ENCODE results near the gene DYNC1I1. TPM values are rescaled to one million over a fixed set of nuclear protein-coding genes. Genes with fewer than 3 reads are reported as not detected.

DYNC1I1 gene
- total RNA-seq, 1 donor = 0.54 TPM

DNA sequence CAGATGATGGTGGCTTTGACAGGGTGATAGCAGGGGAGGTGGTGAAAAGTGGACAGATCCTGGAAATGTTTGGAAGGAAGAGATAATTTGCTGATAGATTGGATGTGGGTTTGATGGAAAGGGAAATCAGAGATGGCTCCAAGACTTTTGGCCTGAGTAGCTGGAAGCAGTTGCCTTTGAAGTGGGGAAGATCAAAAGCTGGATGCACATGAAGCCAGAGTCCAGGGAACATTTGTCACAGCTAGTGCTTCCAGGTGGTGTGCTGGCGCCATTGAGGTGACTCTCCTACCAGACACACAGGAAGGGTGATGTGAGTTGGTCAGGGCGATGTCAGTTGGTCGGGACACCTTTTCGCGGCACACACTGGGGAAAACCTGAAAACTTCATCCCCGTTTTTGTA, 15.9 kb downstream of the DYNC1I1 start:
- DNase-seq (ENCODE audit: low read depth in 2 of 3, low spot score in 2 of 3) = no peak

DNA sequence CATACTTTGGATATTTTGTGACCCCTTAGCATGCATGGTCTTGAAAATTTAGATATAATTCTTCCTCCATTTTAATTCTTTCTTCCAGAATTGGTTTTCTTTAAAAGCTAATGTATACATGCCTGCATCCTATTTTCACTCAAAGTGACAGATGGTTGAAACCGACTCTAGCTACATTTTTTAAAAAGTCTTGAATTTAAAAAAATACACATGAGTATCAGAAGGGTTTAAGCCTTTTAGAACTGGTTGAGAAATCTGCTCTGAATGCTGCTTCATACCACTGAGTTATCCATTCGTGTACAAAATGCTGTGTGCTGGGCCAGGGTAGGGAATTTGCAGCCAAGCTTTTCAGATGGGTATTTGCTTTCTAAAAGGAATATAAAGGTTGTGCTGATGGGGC, 16.5 kb downstream of the DYNC1I1 start:
- no peak for DNase-seq (ENCODE audit: low read depth in 2 of 3, low spot score in 2 of 3)

GRCh38 chr7:95793658-95794057, 21.3 kb downstream of the DYNC1I1 start:
- DNase-seq (ENCODE audit: low read depth in 2 of 3, low spot score in 2 of 3) = no peak

- peak in 1 of 3 donors; percentile 10 for DNase-seq (ENCODE audit: low read depth in 2 of 3, low spot score in 2 of 3)
Observed at GRCh38 chr7:95794917-95795515, 22.7 kb downstream of the DYNC1I1 start.

DNA sequence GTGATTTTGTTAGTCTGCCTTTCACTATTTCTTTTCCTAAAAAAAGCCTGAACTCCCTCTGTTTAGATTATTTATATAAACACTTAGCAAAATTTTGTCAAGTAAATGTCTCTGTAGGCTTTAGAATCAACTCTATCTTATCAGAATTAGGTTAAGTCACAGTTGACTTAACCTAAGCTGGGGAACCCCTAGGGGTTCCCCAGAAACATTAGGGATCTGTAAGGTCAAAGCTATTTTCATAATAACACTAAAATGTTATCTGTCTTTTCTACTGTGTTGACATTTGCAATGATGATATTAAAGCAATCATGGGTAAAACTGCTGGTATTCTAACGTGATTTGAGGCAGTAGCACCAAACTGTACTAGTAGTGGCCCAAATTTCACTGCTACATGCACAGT, 24.3 kb downstream of the DYNC1I1 start:
- DNase-seq (ENCODE audit: low read depth in 2 of 3, low spot score in 2 of 3) = no peak

GRCh38 chr7:95798401-95798930, 26.1 kb downstream of the DYNC1I1 start:
- DNase-seq (ENCODE audit: low read depth in 2 of 3, low spot score in 2 of 3) = no peak

GRCh38 chr7:95800787-95801186, 28.4 kb downstream of the DYNC1I1 start:
- no peak for DNase-seq (ENCODE audit: low read depth in 2 of 3, low spot score in 2 of 3)

DNA sequence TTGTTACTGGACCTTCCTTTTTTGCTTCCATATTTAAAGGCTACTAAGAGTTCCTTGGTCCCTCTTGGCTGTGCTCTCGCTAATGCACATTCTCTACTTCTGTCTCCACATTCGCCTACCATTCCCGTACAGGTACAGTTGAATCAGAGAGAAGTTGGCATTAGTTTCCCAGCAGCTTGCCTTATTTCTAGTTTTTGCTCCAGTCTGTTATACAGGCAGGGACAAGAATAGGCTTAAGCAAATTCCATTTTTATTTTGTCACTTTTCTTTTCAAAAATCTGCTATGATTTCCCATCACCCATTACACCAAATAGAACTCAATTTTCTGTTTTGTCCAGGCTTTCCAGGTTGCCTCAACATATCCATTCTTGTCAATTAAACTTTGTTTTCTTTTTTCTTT, 29.9 kb downstream of the DYNC1I1 start:
- DNase-seq (ENCODE audit: low read depth in 2 of 3, low spot score in 2 of 3) = no peak

DNA sequence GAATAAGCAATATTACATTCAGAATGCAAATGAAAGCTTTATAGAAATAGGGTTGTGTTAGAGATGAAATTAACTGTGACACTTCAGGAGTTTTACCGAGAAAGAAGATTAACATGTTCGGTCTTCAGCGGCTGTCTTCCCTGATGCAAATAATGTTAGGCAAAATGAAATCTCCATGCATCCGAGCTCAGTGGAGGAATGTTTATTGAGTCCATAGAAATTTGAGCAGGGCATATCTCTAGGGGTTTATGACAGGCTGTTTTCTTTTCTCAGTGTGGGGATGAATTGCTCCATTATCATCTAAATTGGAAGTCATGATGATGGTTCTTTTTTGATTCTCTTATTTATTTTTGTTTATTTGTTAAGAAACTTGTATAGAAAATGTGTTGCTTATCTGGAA, 31.7 kb downstream of the DYNC1I1 start:
- DNase-seq (ENCODE audit: low read depth in 2 of 3, low spot score in 2 of 3) = no peak

GRCh38 chr7:95805909-95806308, 33.6 kb downstream of the DYNC1I1 start:
- DNase-seq (ENCODE audit: low read depth in 2 of 3, low spot score in 2 of 3) = no peak

GRCh38 chr7:95808396-95808795, 36.0 kb downstream of the DYNC1I1 start:
- DNase-seq (ENCODE audit: low read depth in 2 of 3, low spot score in 2 of 3) = no peak

- DNase-seq (ENCODE audit: low read depth in 2 of 3, low spot score in 2 of 3) = no peak
Observed at GRCh38 chr7:95811846-95812445, 39.6 kb downstream of the DYNC1I1 start.

- DNase-seq (ENCODE audit: low read depth in 2 of 3, low spot score in 2 of 3) = no peak
Observed at GRCh38 chr7:95814721-95815120, 42.4 kb downstream of the DYNC1I1 start.

GRCh38 chr7:95817866-95818640, 45.7 kb downstream of the DYNC1I1 start:
- DNase-seq (ENCODE audit: low read depth in 2 of 3, low spot score in 2 of 3) = no peak

GRCh38 chr7:95820778-95821177, 48.4 kb downstream of the DYNC1I1 start:
- no peak for DNase-seq (ENCODE audit: low read depth in 2 of 3, low spot score in 2 of 3)

DNA sequence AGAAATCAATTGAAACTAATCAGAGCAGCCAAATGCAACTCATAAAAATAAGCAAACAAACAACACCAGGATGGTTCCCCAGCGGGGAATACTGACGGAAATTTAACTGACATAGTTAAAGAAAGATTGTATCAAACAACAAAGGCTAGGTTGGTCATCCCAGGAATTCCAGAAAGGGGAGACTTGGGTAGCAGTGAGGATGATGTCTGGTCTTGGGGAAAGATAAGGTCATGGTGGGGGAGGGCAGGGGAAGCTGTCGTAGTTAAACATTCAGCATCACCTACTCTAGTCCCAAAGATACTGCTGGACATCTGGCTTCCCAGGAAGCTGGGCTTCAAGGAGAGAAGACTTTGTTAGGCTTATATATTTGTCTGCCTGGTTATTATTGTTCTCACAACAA, 50.4 kb downstream of the DYNC1I1 start:
- no peak for DNase-seq (ENCODE audit: low read depth in 2 of 3, low spot score in 2 of 3)

- DNase-seq (ENCODE audit: low read depth in 2 of 3, low spot score in 2 of 3) = no peak
Observed at GRCh38 chr7:95824616-95825015, 52.3 kb downstream of the DYNC1I1 start.

DNA sequence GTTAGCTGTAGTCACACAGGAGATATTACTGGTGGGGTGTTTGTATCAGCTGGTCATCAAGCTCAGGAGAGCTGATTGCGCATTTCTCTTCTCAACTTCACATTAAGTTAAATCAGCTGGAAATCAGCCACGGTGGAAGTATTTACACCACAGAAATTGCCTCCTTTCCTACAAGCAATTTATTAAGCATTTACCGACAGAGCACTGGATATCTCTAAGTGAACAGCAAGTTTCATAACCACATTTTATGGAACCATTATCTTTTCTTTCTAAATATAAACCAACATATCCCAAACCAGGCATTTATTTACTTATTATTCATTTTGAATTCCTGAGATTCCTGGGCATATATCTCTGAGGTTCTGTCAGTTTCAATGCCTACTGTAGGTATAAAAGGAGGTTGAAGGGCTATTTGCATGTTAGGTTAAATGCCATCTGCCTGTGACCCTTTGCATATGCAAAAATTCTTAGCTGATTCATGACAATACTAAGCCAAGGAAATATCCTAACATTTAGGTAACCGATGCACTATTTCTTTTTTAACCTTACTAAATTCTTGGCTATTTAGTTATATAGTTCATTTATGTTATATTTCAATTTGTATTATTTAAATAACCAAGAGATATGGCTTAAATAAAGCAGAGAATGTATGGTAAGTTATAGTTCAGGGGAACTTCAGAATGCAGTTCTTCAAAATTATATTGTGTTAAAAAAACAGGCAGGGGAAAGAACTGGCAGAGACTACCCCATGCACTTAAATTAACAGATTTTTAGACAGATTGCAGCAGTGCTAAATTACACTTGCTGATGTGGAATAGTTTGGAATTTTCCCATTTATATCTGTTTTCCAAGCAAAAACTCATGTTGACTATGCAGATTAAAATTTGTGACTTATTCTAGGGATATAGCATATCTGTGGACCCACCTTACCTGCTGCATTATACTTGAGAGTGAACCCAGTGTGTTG, 56.8 kb downstream of the DYNC1I1 start:
- no peak for DNase-seq (ENCODE audit: low read depth in 2 of 3, low spot score in 2 of 3)

GRCh38 chr7:95840953-95841950, 68.9 kb downstream of the DYNC1I1 start:
- no peak for DNase-seq (ENCODE audit: low read depth in 2 of 3, low spot score in 2 of 3)

Data from hematopoietic multipotent progenitor cell (in vitro differentiated cells).